Ureter (tissue), 1 donor: ENCODE data around the gene HGS. TPM values are rescaled to one million over a fixed set of nuclear protein-coding genes. Genes with fewer than 3 reads are reported as not detected.

Experiments
- DNase-seq: peaks from one replicate; pipeline ENCODE4 v3.0.0-alpha.2; 2020; ENCODE audit warnings: low spot score
- total RNA-seq: library from RNA; stranded (reverse); gene quantifications from one replicate; pipeline ENCODE4 v1.2.4, GENCODE V29; 2023
- donor health status: DM: yes; HTN: yes; CAD: no.

The HGS gene
- total RNA-seq, 1 donor from 2014 or later, result 101 TPM

GRCh38 chr17:81741594-81742452, 58.0 kb downstream of the HGS start:
- DNase-seq, result no peak

Other genes with a start within 250 kb of the HGS start
- 3,857 TPM for gene ACTG1, start 171.2 kb upstream of the HGS start, total RNA-seq
- gene FSCN2, start 155.6 kb upstream of the HGS start, total RNA-seq, result 4.2 TPM
- 37.1 TPM for gene FAAP100, start 131.7 kb upstream of the HGS start, total RNA-seq
- 106 TPM for gene NPLOC4, start 46.9 kb upstream of the HGS start, total RNA-seq
- 2.5 TPM for gene TSPAN10, start 46.8 kb upstream of the HGS start, total RNA-seq
- not detected for gene PDE6G, start 27.5 kb upstream of the HGS start, total RNA-seq
- 31.4 TPM for gene OXLD1, start 17.4 kb upstream of the HGS start, total RNA-seq
- gene CCDC137, start 17.3 kb upstream of the HGS start, total RNA-seq, result 19.2 TPM
- gene ARL16, start 214 bp upstream of the HGS start, total RNA-seq, result 35.5 TPM
- 59.8 TPM for gene MRPL12, start 19.4 kb downstream of the HGS start, total RNA-seq
- 33.1 TPM for gene SLC25A10, start 28.3 kb downstream of the HGS start, total RNA-seq
- gene GCGR, start 120.1 kb downstream of the HGS start, total RNA-seq, result not detected
- gene MCRIP1, start 149.3 kb downstream of the HGS start, total RNA-seq, result 73.6 TPM
- not detected for gene PPP1R27, start 151.0 kb downstream of the HGS start, total RNA-seq
- 665 TPM for gene P4HB, start 176.5 kb downstream of the HGS start, total RNA-seq
- 498 TPM for gene ARHGDIA, start 187.3 kb downstream of the HGS start, total RNA-seq
- gene ALYREF, start 207.6 kb downstream of the HGS start, total RNA-seq, result 64.2 TPM
- gene ANAPC11, start 207.7 kb downstream of the HGS start, total RNA-seq, result 70.3 TPM
- 0.29 TPM for gene NPB, start 218.2 kb downstream of the HGS start, total RNA-seq
- 58.9 TPM for gene PCYT2, start 227.4 kb downstream of the HGS start, total RNA-seq
- 30.4 TPM for gene SIRT7, start 234.2 kb downstream of the HGS start, total RNA-seq
- gene MAFG, start 243.7 kb downstream of the HGS start, total RNA-seq, result 14.1 TPM